NCI-H82 (cell line): ENCODE results near the gene SCAND1.
"Not testable (repeated sequence)": the region's sequence is repeated elsewhere in the genome, so short reads cannot be mapped to it uniquely, and the experiment has no call there.

ENCODE experiments used
- DNase-seq: peaks from one replicate; lab custom pipeline; 2025; lab: John Stamatoyannopoulos, UW

SCAND1 gene

DNA sequence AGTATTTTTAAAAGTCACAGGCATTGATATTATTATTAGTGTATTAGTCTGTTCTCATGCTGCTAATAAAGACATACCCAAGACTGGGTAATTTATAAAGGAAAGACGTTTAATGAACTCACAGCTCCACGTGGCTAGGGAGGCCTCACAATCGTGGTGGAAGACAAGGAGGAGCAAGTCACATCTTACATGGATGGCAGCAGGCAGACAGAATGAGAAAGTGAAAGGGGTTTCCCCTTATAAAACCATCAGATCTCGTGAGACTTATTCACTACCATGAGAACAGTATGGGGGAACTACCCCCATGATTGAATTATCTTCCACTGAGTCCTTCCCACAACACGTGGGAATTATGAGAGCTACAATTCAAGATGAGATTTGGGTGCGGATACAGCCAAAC, 5.0 kb upstream of the SCAND1 start:
- DNase-seq: not testable (repeated sequence)

DNA sequence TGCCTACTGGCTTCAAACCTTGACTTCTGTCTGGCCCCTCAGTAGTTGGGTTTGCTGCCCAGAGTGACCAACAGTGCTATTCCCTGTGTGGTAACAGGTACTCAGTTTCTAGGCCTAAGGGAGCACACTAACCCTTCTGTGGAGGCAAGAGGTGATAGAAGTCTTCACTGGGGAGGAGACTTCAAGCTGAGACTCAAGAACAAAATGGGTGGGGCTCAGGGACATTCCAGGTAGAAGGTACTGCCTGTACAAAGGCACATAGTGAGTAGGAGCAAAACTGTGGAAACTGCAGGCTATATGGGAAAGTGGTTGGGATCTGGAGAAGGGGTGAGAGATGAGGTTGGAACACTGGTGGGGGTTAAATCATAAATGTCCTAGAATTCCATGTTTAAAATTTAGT, 2.3 kb upstream of the SCAND1 start:
- no peak for DNase-seq

DNA sequence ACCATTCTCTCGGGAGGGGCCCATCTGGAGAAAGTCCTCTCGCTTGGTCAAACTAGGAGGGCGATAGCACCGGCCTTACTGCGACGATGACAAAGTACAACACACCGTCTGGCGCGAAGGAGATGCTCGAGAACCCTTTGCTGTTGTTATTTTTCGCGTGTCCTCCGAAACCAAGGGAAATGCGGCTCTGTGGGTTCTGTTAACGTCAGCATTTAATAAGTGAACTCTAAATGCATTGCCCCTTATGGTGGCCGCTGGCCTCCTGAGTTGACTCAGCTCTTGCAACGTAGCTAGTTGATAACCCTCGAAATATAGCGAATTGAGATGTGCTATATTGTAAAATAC, 577 bp upstream of the SCAND1 start:
- DNase-seq: peak; percentile 77

DNA sequence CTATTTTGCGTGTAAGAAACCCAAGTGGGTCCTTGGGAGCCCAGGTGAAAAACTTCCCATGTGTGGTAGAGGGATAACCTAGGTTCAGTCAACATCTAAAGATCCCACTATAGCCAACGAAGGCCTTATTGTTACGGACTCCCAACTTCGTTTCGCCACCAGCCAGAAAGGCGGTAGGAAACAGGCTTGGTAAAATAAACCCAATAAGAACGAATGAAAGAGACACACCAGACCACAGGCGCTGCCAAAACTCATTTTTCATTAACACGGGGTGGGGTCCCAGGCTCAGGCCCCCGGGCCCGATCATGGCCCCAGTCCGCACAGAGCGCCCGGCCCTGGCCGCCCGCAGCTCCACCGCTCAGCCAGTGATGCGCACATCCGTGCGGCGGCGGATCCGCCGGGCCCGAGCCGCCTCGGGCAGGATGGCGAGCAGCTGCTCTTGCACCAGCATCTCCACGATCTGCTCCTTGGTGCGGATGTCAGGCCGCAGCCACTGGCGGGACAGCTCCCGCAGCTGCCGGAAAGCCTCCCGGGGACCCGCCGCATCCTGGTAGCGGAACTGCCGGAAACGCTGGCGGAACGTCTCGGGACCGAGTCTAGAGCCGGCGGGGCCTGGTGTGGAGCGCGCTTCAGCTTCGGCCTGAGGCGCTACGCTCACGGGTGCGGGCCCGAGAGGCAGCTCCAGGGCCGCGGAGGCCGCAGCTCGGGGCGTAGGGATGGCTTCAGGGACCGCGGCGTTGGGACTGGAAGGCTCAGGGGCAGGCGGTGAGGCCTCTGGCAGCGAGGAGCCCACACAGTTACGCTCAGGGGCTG, 709 bp downstream of the SCAND1 start:
- peak; percentile 62 for DNase-seq

DNA sequence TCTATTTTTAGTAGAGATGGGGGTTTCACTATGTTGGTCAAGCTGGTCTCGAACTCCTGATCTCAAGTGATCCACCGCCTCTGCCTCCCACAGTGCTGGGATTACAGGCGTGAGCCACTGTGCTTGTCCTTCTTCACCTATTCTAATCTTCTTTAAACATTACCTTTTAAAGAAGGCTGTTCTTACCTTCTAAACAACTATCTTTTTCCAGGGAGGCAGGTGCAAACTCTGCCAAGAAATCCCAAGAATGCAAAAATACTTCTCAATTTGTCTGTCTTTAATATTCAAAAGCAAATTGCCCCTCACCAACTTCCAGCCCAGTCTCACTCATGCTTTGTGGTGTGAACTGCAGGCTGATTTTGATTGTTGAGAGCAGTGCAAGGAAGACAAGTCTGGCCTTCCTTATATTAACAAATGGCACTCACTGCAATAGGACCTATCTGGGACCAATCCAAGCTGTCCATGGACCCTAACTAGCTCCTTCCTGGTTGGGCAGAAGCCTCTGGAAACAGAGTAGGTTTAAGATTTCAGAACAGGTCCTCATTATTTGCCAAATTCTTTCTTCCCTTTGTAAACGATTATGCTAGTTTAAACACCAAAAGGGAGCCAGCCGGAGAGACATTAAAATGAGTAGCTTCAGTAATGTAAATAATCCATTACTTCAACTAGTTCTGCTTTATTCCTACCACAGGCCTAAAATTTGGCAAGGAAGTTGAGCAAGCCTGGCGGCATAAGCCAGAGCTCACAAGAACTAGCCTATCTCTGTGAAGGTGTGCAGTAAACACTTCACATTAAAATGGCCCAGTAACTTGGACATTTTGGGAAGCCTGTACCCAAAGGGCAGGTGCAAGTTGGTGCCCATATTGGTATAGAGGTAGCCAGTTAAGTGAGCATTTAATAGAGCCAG, 1.6 kb downstream of the SCAND1 start:
- DNase-seq: peak; percentile 31

DNA sequence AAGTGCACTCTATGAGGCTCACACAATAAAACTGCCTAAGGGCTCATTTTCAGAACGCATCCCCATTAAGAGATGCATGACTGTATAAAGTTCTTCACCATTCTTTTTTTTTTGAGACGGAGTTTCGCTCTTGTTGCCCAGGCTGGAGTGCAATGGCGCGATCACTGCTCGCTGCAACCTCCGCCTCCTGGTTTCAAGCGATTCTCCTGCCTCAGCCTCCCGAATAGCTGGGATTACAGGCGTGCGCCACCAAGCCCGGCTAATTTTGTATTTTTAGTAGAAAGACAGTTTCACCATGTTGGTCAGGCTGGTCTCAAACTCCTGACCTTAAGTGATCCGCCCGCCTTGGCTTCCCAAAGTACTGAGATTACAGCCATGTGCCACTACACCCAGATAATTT, 2.2 kb downstream of the SCAND1 start:
- not testable (repeated sequence) for DNase-seq

DNA sequence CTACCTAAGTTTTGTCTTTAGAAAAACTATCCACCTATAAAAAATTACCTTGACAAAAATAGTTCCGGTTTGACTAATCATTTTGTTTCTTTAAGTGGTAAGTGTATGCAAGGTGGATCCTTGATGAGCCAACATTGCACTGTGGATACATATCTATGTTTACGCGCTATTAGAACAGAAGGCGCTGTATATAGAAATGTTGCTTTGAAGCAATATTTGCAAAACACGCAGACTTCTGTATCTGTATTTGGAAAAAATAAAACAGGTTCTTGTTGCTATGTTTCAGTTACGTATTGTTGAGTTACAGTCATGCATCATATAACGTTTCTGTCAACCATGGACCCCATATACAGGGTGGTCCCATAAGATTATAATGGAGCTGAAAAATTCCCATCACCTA, 4.2 kb downstream of the SCAND1 start:
- DNase-seq: no peak

DNA sequence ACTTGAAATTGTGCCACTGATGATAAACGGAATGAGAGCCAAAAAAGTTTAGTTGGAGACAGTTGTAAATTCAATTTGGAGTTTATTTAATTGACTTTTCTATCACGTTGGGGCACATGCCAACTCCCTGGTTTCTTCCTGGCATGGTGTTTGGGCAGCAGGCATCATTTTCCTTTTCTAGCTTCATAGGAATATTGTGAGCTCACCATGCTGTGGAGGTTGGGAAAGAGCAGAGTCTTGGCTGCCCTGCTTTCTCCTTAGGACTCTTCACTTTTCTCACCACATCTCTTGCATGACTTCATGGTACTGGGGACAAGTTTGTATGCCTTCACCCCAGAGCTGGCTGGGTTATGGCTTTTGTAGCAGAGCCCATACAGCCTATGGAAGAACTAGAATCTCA, 6.4 kb downstream of the SCAND1 start:
- no peak for DNase-seq

DNA sequence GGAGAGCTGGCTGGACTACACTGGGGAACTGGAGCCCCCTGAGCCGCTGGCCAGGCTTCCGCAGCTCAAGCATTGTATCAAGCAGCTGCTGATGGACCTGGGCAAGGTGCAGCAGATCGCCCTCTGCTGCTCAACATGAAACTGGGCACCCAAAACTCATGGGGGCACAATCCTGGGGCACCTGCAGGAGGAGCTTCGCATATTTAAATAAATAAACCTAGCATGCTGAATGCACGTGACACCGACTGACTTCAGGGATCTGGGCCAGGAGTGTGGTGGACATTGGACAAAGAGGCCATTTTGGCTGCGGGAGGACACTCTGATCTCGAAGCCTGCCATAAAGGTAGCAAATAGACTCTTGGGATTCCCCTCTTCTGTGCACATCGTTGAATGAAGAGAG, 6.8 kb downstream of the SCAND1 start:
- DNase-seq: peak; percentile 75

DNA sequence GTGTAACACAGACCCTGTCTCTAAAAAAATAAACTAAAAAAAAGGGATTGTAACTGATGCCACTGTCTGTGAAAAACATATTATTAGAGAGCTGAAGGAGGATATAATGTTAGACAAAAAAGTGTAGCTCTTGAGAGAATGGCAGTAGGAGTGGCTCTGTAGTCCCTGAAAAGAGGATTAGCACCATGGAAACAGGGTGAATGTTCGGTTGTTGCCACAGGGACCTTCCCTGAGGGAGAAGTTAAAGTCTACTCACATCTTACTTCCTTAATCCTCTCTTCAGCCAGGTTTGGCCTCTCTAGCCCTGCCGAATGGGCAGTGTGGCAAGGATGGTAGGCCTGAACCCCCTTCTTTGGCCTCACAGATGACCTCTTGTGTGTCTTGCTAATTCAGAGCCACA, 12.1 kb downstream of the SCAND1 start:
- DNase-seq: peak; percentile 95

DNA sequence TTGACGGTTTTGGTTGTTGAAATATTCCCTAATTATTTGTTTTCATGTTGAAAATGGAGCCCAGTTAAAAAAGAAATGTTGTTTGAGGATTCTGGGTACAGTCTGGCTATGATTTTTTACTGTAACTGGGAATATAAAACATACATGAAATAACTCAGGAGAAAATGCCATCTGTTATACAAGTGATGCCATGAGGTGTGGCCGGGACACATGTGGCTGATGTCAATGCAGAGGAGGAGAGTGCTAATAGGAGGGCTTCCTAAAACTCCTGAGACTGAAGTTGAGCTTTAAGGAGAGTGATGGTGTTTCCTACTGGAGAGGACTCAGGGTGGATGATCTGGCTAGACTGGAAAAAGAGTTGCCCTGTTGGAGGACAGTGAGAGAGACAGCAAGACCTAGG, 12.7 kb downstream of the SCAND1 start:
- DNase-seq: no peak

DNA sequence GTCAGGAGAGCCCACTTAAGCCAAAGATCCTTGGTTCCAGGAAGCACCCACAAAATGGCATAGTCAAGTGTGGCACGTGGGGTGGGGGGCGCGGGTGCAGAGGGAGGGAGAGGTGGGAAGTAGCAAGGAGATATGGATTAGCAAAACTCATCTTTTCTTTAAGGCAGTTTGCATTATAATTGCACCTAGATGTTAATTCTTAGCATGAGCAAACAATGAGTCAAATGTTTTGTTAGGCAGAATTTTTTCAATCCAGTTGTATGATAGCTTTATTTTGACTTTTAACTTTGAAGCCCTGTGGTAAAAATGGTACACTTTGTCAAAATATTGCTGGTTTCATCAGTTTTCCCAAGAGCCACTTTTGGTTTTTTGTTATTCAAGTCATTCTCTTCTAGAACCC, 15.0 kb downstream of the SCAND1 start:
- no peak for DNase-seq

DNA sequence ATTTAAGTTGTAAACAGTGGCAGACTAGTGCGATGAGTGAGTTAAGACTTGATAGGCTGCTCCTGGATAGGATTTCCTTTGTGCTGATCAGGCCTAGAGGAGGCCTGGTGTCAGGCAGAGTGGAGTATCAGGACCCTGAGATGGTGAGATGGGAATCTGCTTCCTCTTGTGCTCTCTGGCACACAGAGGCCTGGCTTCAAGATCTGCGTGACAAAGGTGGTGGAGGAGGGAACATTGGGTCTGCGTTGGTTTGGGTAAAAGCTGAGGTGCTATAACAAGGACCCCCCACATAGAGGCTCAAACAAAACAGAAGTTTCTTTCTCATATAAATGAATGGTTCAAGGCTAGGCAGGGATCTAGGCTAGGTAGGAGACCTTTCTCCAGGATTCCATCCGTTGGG, 20.3 kb downstream of the SCAND1 start:
- DNase-seq: no peak

DNA sequence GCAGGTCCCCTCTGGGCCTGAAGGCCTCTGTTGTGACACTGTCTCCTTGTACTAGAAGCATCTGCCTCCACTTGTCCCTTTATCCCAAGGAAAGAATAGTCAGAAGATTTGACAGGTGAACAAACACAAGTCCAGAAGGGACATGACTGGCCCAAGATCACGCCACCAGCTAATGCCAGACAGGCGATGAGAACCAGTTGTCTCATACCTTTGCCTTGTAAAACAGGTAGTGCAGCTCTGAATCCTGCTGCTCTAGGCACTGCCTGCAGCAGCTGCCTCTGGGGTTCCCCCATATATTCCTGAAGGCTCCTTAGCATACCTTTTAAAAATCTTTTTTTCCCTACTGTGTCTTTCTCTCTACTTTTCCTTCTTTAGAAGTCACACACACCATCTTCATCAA, 25.0 kb downstream of the SCAND1 start:
- DNase-seq: no peak

DNA sequence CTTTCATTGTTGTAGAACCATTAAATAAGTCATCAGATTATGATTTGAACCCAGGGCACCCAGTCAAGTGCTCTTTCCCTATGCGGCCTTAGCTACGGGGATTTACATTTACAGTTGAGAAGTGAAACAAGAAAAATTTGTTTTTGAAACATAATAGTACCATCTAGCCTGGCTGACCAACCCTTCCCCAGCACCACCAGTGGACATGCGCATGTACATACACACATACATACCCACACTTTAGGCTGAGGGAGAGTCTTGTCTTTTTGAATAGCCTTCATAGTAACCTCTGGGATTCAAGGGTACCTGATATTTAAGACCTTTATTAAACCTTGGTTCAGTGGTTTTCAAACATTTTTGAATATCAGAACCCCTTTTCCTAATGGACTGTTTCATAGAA, 33.8 kb downstream of the SCAND1 start:
- no peak for DNase-seq

DNA sequence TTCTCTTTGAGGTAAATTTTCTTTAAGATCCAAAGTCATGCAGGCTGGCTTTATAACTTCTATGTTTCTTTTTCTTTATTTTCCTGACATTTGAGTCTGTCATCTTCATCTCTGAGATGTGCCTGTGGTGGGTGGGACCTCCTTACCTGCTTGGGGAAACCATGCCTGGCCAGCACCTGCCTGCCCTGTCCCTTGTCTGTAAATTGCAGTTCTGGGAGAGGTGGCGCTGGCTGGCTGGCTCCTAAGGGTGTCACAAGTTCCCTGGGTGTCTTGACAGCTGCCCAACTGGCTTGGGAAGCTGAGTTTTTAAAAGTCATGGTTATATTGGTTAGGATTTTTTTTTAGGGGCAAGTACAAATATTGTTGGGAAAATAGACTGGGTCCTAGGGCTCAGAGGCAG, 36.3 kb downstream of the SCAND1 start:
- DNase-seq: no peak

DNA sequence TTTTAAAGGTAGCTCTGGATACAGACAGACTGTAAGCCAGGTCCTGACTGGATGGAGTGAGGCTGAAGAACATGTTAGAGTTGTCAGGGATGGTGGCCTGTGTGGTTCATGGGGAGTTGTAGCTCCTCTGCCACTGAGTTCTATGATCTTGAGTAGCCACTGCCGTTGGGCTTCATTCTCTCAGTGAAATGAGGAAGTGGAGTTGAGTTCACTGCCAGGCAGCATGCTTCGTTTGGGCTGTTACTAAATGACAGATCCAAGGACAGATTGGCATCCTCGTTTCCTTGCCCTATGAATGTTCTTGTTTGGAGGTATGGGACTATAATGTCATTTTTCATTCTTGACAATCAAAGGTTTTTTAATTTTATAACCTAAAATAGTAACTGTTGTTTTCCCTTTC, 37.2 kb downstream of the SCAND1 start:
- DNase-seq: no peak

DNA sequence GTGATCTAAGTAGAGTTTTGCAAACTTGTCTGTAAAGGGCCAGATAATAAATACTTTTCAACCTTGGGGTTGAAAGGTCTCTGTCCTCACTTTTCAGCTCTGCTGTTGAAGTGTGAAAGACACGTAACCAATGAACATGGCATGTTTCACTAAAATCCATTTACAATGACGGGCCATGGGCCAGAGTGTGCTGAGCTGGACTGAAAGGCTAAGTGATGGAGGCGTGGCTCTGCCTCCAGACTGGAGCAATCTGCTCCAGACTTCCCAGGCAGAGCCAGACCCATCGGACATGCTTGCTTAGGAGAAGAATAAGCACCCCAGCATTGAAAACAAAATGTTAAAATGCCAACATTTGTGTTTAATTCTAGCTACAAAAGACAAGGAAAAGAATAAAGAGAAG, 41.4 kb downstream of the SCAND1 start:
- DNase-seq: no peak

DNA sequence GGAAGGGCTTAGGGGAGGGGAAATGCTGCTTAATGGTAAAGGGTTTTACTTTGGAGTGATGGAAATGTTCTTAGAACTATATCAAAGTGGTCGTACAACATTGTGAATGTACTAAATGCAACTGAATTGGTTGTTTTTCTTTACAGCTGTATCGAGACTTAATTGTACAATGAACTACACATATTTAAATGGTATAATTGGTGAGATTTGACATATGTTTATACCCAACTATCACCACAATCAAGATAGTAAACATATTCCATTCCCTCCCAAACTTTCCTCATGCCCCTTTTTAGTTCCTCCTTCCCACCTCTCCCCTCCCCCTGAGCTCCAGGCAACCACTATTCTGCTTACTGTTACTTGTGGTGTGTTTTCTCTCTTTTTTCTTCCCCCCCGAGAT, 44.0 kb downstream of the SCAND1 start:
- DNase-seq: no peak

DNA sequence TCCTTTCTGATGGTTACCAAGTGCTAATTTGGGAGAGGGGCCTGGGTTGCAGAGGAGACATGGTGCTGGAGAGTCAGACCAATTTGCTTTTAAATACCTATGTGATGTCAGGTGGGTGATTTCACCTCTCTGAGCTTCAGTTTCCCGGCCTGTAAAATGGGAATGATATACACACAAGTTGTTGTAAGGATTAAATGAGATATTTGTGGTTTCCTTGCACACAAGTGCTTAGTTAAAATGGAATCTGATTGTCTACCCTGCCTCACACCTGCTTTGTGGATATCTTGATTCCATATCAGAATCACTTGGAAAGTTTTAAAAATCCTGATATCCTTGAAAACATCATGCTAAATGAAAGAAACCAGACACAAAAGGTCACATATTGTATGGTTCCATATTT, 44.5 kb downstream of the SCAND1 start:
- DNase-seq: no peak

DNA sequence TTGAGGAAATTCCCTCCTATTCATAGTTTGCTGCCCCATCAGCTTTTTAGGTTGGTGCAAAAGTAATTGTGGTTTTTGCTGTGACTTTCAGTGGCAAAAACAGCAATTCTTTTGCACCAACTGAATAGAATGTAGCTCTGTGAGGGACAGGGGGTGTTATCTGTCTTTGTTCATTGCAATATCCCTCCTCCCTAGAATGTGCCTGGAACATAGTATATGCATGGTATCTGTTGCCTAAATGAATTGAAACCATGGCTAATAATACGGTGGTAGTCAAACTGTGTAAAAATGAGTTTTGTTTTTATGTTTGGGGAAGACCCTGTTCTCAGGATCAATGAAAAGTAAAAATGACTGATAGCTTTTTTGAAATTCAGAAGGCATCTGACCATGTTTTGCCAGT, 45.1 kb downstream of the SCAND1 start:
- no peak for DNase-seq

DNA sequence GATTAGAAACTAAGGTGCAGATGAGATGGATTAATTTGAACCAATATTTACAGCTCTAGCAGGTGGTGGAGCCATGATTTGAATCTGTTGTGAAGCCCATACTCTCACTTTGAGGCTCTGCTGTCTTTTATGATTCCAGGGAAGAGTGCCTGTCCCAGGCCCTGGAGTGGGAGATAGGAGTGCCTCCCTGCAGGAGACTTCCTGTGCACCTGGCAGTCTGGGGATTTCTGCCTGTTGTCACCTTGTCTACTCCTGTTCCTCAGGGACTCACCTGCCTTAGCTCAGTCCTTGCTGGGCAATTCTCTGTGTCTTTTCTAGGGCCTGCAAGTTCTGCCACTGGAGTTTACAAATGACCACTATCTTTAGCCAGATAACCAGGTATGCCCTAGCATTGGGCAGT, 46.3 kb downstream of the SCAND1 start:
- no peak for DNase-seq

DNA sequence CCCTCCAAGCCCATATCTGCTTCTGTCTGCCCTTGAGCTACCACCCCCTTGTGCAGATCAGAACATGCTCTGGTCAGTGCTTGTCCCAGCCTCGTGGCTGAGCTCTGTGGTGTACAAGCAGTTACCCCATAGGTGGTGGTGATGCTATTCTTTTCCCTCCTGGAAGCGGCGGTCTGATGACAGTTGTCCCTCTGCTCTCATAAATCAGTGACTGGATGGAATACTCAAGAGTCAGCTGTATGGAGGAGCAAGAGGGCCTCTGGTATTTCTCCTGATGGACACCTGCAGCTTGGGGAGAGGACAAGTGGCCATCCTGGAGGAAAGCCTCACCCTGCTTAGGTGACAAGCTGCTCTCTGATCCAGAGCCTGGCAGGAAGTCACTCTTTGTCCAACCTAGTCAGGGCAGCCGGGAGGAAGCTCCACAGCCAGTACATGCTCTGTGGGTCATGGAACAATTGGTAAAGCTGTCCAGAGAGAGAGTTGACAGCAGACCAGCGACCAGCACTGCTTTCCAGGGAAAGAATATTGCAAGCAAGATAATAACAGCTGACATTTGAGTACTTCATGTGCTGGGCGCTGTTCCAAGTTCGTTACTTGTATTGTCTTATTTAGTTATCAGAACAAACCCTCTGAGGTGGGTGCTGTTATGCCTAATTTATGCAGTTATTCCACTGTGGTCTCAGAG, 47.1 kb downstream of the SCAND1 start:
- DNase-seq: no peak
